ENCODE measurements around the gene GAS7.

GAS7 gene

GRCh38 chr17:10200016-10200415 is 1.6 kb upstream of the GAS7 start:
- DNase-seq: no peak

GRCh38 chr17:10197721-10198508 is 491 bp downstream of the GAS7 start:
- no peak for DNase-seq

GRCh38 chr17:10197362-10197720 is 1.1 kb downstream of the GAS7 start:
- DNase-seq: no peak

GRCh38 chr17:10196941-10197340 is 1.5 kb downstream of the GAS7 start:
- DNase-seq: no peak

- DNase-seq: no peak
Measured at GRCh38 chr17:10196384-10196895, 2.0 kb downstream of the GAS7 start.

- DNase-seq: no peak
Measured at GRCh38 chr17:10195090-10195805, 3.2 kb downstream of the GAS7 start.

GRCh38 chr17:10193632-10194031 is 4.8 kb downstream of the GAS7 start:
- DNase-seq: no peak

GRCh38 chr17:10192972-10193371 is 5.4 kb downstream of the GAS7 start:
- no peak for DNase-seq

GRCh38 chr17:10192461-10192860 is 5.9 kb downstream of the GAS7 start:
- no peak for DNase-seq

- DNase-seq: no peak
Measured at GRCh38 chr17:10187456-10187855, 10.9 kb downstream of the GAS7 start.

GRCh38 chr17:10186771-10187410 is 11.5 kb downstream of the GAS7 start:
- no peak for DNase-seq

- no peak for DNase-seq
Measured at GRCh38 chr17:10183931-10184930, 14.2 kb downstream of the GAS7 start.

- no peak for DNase-seq
Measured at GRCh38 chr17:10182785-10183184, 15.6 kb downstream of the GAS7 start.

GRCh38 chr17:10178506-10178991 is 19.9 kb downstream of the GAS7 start:
- no peak for DNase-seq

GRCh38 chr17:10177913-10178505 is 20.4 kb downstream of the GAS7 start:
- no peak for DNase-seq

- no peak for DNase-seq
Measured at GRCh38 chr17:10177131-10177912, 21.1 kb downstream of the GAS7 start.

- DNase-seq: no peak
Measured at GRCh38 chr17:10173913-10174312, 24.5 kb downstream of the GAS7 start.

GRCh38 chr17:10172778-10173177 is 25.6 kb downstream of the GAS7 start:
- DNase-seq: no peak

GRCh38 chr17:10172241-10172741 is 26.1 kb downstream of the GAS7 start:
- DNase-seq: no peak

- no peak for DNase-seq
Measured at GRCh38 chr17:10171581-10171981, 26.8 kb downstream of the GAS7 start.

GRCh38 chr17:10171122-10171571 is 27.3 kb downstream of the GAS7 start:
- DNase-seq: no peak
